Measurements from ENCODE around the gene KIRREL3.

Gene KIRREL3

GRCh38 chr11:126414615-126415014 lies 586.0 kb downstream of the KIRREL3 start:
- Histone ChIP-seq H3K9ac (ENCODE audit: low read depth, low read length) (no peak overlapping the region), H3K4me1 (ENCODE audit: control insufficient read depth, insufficient read depth, low read length) (0 out of 2 replicates have a peak, but pooled peaks cover 4% of the 10 kb centered on the region), H3K4me3 (ENCODE audit: low read depth, low read length) (no peak overlapping the region), H3K36me3 (ENCODE audit: control insufficient read depth, insufficient read depth, low read length) (peaks cover 14% of the 10 kb centered on the region; the same call in 1 of the 2 replicates), H3K27ac (ENCODE audit: low read depth, low read length) (no peak overlapping the region), H3K27me3 (ENCODE audit: control insufficient read depth, insufficient read depth, low read length) (peaks cover 8% of the 10 kb centered on the region), H3K9me3 (ENCODE audit: control insufficient read depth, insufficient read depth, low read length) (no peaks in the 10 kb centered on the region)

- Histone ChIP-seq H3K27me3 (ENCODE audit: control insufficient read depth, insufficient read depth, low read length) (peaks cover 8% of the 10 kb centered on the region), H3K9ac (ENCODE audit: low read depth, low read length) (no peak overlapping the region), H3K36me3 (ENCODE audit: control insufficient read depth, insufficient read depth, low read length) (peaks cover 21% of the 10 kb centered on the region; the same call in 1 of the 2 replicates), H3K4me3 (ENCODE audit: low read depth, low read length) (no peak overlapping the region), H3K9me3 (ENCODE audit: control insufficient read depth, insufficient read depth, low read length) (no peaks in the 10 kb centered on the region), H3K27ac (ENCODE audit: low read depth, low read length) (no peak overlapping the region), H3K4me1 (ENCODE audit: control insufficient read depth, insufficient read depth, low read length) (0 out of 2 replicates have a peak, but pooled peaks cover 4% of the 10 kb centered on the region)
Observed at GRCh38 chr11:126413843-126414405, 586.6 kb downstream of the KIRREL3 start.

DNA sequence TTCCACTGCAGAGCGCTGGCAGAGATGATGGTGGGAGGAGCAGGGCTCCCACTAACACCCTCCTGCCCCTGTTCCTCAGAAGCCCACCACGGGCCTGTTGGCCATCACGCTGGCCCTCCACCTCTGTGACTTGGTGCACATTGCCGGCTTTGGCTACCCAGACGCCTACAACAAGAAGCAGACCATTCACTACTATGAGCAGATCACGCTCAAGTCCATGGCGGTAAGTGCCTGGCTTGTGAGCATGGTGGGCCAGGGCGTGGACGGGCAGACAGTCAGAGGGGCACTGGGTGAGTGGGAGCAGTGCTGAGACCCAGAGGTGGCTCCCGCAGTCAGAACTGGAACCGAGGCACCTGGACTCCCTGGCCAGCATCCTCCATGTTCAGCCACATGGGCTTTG lies 587.1 kb downstream of the KIRREL3 start:
- H3K9ac ChIP-seq (ENCODE audit: low read depth, low read length): no peak overlapping the region
- H3K36me3 ChIP-seq (ENCODE audit: control insufficient read depth, insufficient read depth, low read length): peaks cover 25% of the 10 kb centered on the region
- H3K27me3 ChIP-seq (ENCODE audit: control insufficient read depth, insufficient read depth, low read length): peaks cover 8% of the 10 kb centered on the region
- H3K4me3 ChIP-seq (ENCODE audit: low read depth, low read length): no peak overlapping the region
- no peak overlapping the region for H3K27ac ChIP-seq (ENCODE audit: low read depth, low read length)
- 0 out of 2 replicates have a peak, but pooled peaks cover 4% of the 10 kb centered on the region for H3K4me1 ChIP-seq (ENCODE audit: control insufficient read depth, insufficient read depth, low read length)
- no peaks in the 10 kb centered on the region for H3K9me3 ChIP-seq (ENCODE audit: control insufficient read depth, insufficient read depth, low read length)

GRCh38 chr11:126411971-126412381 lies 588.6 kb downstream of the KIRREL3 start:
- H3K4me3 ChIP-seq (ENCODE audit: low read depth, low read length): no peak overlapping the region
- H3K27ac ChIP-seq (ENCODE audit: low read depth, low read length): no peak overlapping the region
- peaks cover 37% of the 10 kb centered on the region for H3K36me3 ChIP-seq (ENCODE audit: control insufficient read depth, insufficient read depth, low read length)
- no peak overlapping the region for H3K9ac ChIP-seq (ENCODE audit: low read depth, low read length)
- no peaks in the 10 kb centered on the region for H3K9me3 ChIP-seq (ENCODE audit: control insufficient read depth, insufficient read depth, low read length)
- H3K4me1 ChIP-seq (ENCODE audit: control insufficient read depth, insufficient read depth, low read length): 0 out of 2 replicates have a peak, but pooled peaks cover 2% of the 10 kb centered on the region
- peaks cover 2% of the 10 kb centered on the region for H3K27me3 ChIP-seq (ENCODE audit: control insufficient read depth, insufficient read depth, low read length)

DNA sequence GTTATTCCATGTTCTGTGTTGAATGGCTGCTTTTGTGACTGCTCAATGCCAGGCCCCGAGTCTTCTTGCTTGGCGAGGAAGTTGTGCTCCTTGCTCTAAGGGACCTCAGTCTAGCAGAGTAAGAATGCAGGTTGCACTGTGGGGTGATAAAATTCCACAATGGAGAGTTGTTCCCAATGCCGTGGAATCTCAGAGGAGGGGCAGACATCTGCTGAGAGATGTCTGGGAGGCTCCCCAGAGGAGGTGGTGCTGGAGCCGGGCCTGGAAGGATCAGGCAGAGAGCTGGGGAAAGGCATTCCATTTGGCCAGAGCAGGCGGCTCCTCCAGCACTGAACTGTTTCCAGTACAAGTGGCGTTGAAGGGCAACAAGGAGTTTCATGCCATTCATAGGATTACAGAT lies 589.9 kb downstream of the KIRREL3 start:
- no peak overlapping the region for H3K27ac ChIP-seq (ENCODE audit: low read depth, low read length)
- H3K36me3 ChIP-seq (ENCODE audit: control insufficient read depth, insufficient read depth, low read length): peaks cover 39% of the 10 kb centered on the region
- no peaks in the 10 kb centered on the region for H3K27me3 ChIP-seq (ENCODE audit: control insufficient read depth, insufficient read depth, low read length)
- no peaks in the 10 kb centered on the region for H3K4me1 ChIP-seq (ENCODE audit: control insufficient read depth, insufficient read depth, low read length)
- no peaks in the 10 kb centered on the region for H3K9me3 ChIP-seq (ENCODE audit: control insufficient read depth, insufficient read depth, low read length)
- no peak overlapping the region for H3K4me3 ChIP-seq (ENCODE audit: low read depth, low read length)
- no peak overlapping the region for H3K9ac ChIP-seq (ENCODE audit: low read depth, low read length)

GRCh38 chr11:126409620-126409985 lies 591.0 kb downstream of the KIRREL3 start:
- Histone ChIP-seq H3K27me3 (ENCODE audit: control insufficient read depth, insufficient read depth, low read length) (no peaks in the 10 kb centered on the region), H3K4me3 (ENCODE audit: low read depth, low read length) (no peak overlapping the region), H3K36me3 (ENCODE audit: control insufficient read depth, insufficient read depth, low read length) (peaks cover 39% of the 10 kb centered on the region), H3K27ac (ENCODE audit: low read depth, low read length) (no peak overlapping the region), H3K9ac (ENCODE audit: low read depth, low read length) (no peak overlapping the region), H3K4me1 (ENCODE audit: control insufficient read depth, insufficient read depth, low read length) (peaks cover under 1% of the 10 kb centered on the region; the same call in 1 of the 2 replicates), H3K9me3 (ENCODE audit: control insufficient read depth, insufficient read depth, low read length) (no peaks in the 10 kb centered on the region)

GRCh38 chr11:126408901-126409619 lies 591.5 kb downstream of the KIRREL3 start:
- Histone ChIP-seq H3K9me3 (ENCODE audit: control insufficient read depth, insufficient read depth, low read length) (no peaks in the 10 kb centered on the region), H3K27ac (ENCODE audit: low read depth, low read length) (no peak overlapping the region), H3K4me1 (ENCODE audit: control insufficient read depth, insufficient read depth, low read length) (peaks cover 6% of the 10 kb centered on the region), H3K27me3 (ENCODE audit: control insufficient read depth, insufficient read depth, low read length) (no peaks in the 10 kb centered on the region), H3K36me3 (ENCODE audit: control insufficient read depth, insufficient read depth, low read length) (peaks cover 39% of the 10 kb centered on the region), H3K4me3 (ENCODE audit: low read depth, low read length) (no peak overlapping the region), H3K9ac (ENCODE audit: low read depth, low read length) (no peak overlapping the region)

DNA sequence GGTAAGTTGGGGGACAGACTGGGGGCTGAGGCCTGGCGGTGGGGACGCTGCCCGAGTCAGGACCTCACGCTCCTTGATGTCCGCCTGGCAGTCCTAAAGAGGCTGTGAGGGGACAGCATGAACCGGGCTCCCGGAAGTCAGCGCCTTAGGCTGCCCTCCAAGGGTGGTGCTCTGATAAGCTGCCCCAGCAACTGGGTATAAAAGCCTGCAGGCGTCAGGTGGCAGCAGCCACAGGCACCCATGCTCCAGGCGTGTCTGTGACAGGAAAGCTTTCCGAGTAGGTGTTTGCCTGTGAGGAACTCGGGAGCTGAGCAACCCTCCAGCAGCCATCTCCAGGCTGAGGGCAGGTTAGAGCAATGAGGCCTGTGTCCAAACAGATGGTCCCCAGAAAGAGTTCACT lies 592.1 kb downstream of the KIRREL3 start:
- no peaks in the 10 kb centered on the region for H3K27me3 ChIP-seq (ENCODE audit: control insufficient read depth, insufficient read depth, low read length)
- no peaks in the 10 kb centered on the region for H3K9me3 ChIP-seq (ENCODE audit: control insufficient read depth, insufficient read depth, low read length)
- H3K4me1 ChIP-seq (ENCODE audit: control insufficient read depth, insufficient read depth, low read length): peaks cover 10% of the 10 kb centered on the region
- H3K9ac ChIP-seq (ENCODE audit: low read depth, low read length): no peak overlapping the region
- H3K4me3 ChIP-seq (ENCODE audit: low read depth, low read length): no peak overlapping the region
- H3K36me3 ChIP-seq (ENCODE audit: control insufficient read depth, insufficient read depth, low read length): peaks cover 34% of the 10 kb centered on the region
- no peak overlapping the region for H3K27ac ChIP-seq (ENCODE audit: low read depth, low read length)

- Histone ChIP-seq H3K4me3 (ENCODE audit: low read depth, low read length) (no peak overlapping the region), H3K9ac (ENCODE audit: low read depth, low read length) (no peak overlapping the region), H3K36me3 (ENCODE audit: control insufficient read depth, insufficient read depth, low read length) (peaks cover 31% of the 10 kb centered on the region), H3K27me3 (ENCODE audit: control insufficient read depth, insufficient read depth, low read length) (no peaks in the 10 kb centered on the region), H3K27ac (ENCODE audit: low read depth, low read length) (no peak overlapping the region), H3K9me3 (ENCODE audit: control insufficient read depth, insufficient read depth, low read length) (no peaks in the 10 kb centered on the region), H3K4me1 (ENCODE audit: control insufficient read depth, insufficient read depth, low read length) (peaks cover 17% of the 10 kb centered on the region)
Observed at GRCh38 chr11:126407682-126408288, 592.8 kb downstream of the KIRREL3 start.

- H3K4me3 ChIP-seq (ENCODE audit: low read depth, low read length): no peak overlapping the region
- H3K27ac ChIP-seq (ENCODE audit: low read depth, low read length): no peak overlapping the region
- peaks cover 20% of the 10 kb centered on the region for H3K4me1 ChIP-seq (ENCODE audit: control insufficient read depth, insufficient read depth, low read length)
Observed at GRCh38 chr11:126407101-126407521, 593.5 kb downstream of the KIRREL3 start.

DNA sequence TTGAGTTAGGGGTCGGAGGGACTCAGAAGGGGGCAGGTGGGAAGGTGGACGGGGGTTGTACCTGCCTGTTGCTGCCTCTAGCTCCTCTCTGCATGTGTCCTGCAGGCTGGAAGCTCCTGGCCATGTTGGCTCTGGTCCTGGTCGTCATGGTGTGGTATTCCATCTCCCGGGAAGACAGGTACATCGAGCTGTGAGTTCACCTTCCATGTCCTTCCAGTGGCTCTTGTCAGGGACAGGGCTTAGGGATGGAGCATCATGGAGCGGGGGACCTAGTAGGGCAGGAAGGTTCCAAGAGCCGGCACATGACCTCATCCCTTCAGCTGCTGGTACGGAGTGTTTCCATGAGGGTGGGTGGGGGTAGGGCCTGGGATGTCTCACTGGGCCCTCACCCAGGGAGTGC lies 594.2 kb downstream of the KIRREL3 start:
- H3K4me1 ChIP-seq (ENCODE audit: control insufficient read depth, insufficient read depth, low read length): peaks cover 20% of the 10 kb centered on the region
- H3K4me3 ChIP-seq (ENCODE audit: low read depth, low read length): no peak overlapping the region
- peaks cover 31% of the 10 kb centered on the region for H3K36me3 ChIP-seq (ENCODE audit: control insufficient read depth, insufficient read depth, low read length)
- H3K9me3 ChIP-seq (ENCODE audit: control insufficient read depth, insufficient read depth, low read length): no peaks in the 10 kb centered on the region
- no peak overlapping the region for H3K9ac ChIP-seq (ENCODE audit: low read depth, low read length)
- no peaks in the 10 kb centered on the region for H3K27me3 ChIP-seq (ENCODE audit: control insufficient read depth, insufficient read depth, low read length)
- no peak overlapping the region for H3K27ac ChIP-seq (ENCODE audit: low read depth, low read length)

More at GRCh38 chr11:126407101-126407521, 593.5 kb downstream of the KIRREL3 start:
- Histone ChIP-seq H3K9ac (ENCODE audit: low read depth, low read length) (no peak overlapping the region), H3K36me3 (ENCODE audit: control insufficient read depth, insufficient read depth, low read length) (peaks cover 31% of the 10 kb centered on the region), H3K27me3 (ENCODE audit: control insufficient read depth, insufficient read depth, low read length) (no peaks in the 10 kb centered on the region), H3K9me3 (ENCODE audit: control insufficient read depth, insufficient read depth, low read length) (no peaks in the 10 kb centered on the region)

Data from HUES48 (cell line).